Endothelial cell of umbilical vein (primary cell): ENCODE results near the gene PLB1. TPM values are rescaled to one million over a fixed set of nuclear protein-coding genes. Genes with fewer than 3 reads are reported as not detected.

ENCODE experiments used
- BruUV-seq: library from RNA; stranded (reverse); fragments of 400-500 nt; replicated peaks from 2 replicates; lab custom pipeline; 2021; lab: Mats Ljungman, UMichigan
- CTCF ChIA-PET: fragments of 300-600, 350-600 bp; sonication (Branson Sonifier 250); formaldehyde crosslinking; loops from one replicate; lab custom pipeline; 2021; ENCODE audit warnings: antibody characterized with exemption, inconsistent platforms; lab: Charles Lee
- POLR2A ChIA-PET: fragments of 300-600, 350-600 bp; sonication (Branson Sonifier 250); formaldehyde crosslinking; loops from one replicate; lab custom pipeline; 2021; ENCODE audit warnings: antibody characterized with exemption, inconsistent platforms; lab: Charles Lee
- DNase-seq: peaks from one replicate; pipeline ENCODE4 v3.0.0-alpha.2; 2011; ENCODE audit warnings: low read depth, low spot score
- FAIRE-seq: peaks from 2 replicates; lab custom pipeline; 2011; peaks lifted over from hg19 to GRCh38; lab: Jason Lieb, UNC
- H2AFZ ChIP-seq: 2 replicates; pipeline ENCODE4 v1.6.0; 2012; ENCODE audit warnings: low read depth, low read length, control low read depth, inconsistent platforms
- H3K27ac ChIP-seq: 2 replicates; pipeline ENCODE4 v1.5.1; 2011; ENCODE audit warnings: low read depth, mild to moderate bottlenecking, control low read depth, low read length, moderate library complexity; ENCODE audit not compliant: insufficient read depth
- H3K27me3 ChIP-seq, 2 experiments: 2 replicates each; pipeline versions ENCODE4 v1.6.0 to v1.6.1; 2011; ENCODE audit warnings: low read length in 2 of 2, mixed read lengths in 1 of 2; ENCODE audit not compliant: control insufficient read depth in 2 of 2, insufficient read depth in 2 of 2
- H3K36me3 ChIP-seq, 2 experiments: 2 replicates in 1 of 2; 3 replicates in 1 of 2; pipeline ENCODE4 v1.5.1; 2011; ENCODE audit warnings: low read length in 2 of 2, mild to moderate bottlenecking in 1 of 2, moderate library complexity in 1 of 2; ENCODE audit not compliant: control insufficient read depth in 2 of 2, insufficient read depth in 2 of 2; ENCODE audit errors: extremely low read depth in 1 of 2
- H3K4me1 ChIP-seq: 3 replicates; pipeline ENCODE4 v1.5.1; 2011; ENCODE audit warnings: mild to moderate bottlenecking, low read length; ENCODE audit not compliant: control insufficient read depth, insufficient read depth; ENCODE audit errors: extremely low read depth
- H3K4me2 ChIP-seq: 2 replicates; pipeline ENCODE4 v1.6.1; 2011; ENCODE audit warnings: low read length, control low read depth, mixed read lengths; ENCODE audit not compliant: insufficient read depth
- H3K4me3 ChIP-seq, 3 experiments: fragments of 200-600 bp in 1 of 3; sonication (generic), shearing (Covaris generic) in 1 of 3; replicated peaks in 1 of 3; 2 replicates each; pipeline ENCODE4 v1.5.1; 2011 to 2016; ENCODE audit warnings: control low read depth in 3 of 3, low read length in 3 of 3, mild to moderate bottlenecking in 2 of 3, inconsistent platforms in 1 of 3, low read depth in 1 of 3, moderate library complexity in 1 of 3; ENCODE audit not compliant: insufficient read depth in 1 of 3
- H3K79me2 ChIP-seq: 2 replicates; pipeline ENCODE4 v1.6.0; 2012; ENCODE audit warnings: low read length, inconsistent platforms; ENCODE audit not compliant: control insufficient read depth, insufficient read depth
- H3K9ac ChIP-seq: replicated peaks from 2 replicates; pipeline ENCODE3; 2011; ENCODE audit warnings: low read length, control low read depth; ENCODE audit not compliant: insufficient read depth; ENCODE audit errors: extremely low read depth
- H3K9me1 ChIP-seq: replicated peaks from 3 replicates; pipeline ENCODE4 v1.6.0; 2011; ENCODE audit warnings: mild to moderate bottlenecking, low read length; ENCODE audit not compliant: control insufficient read depth, insufficient read depth; ENCODE audit errors: extremely low read depth
- H3K9me3 ChIP-seq: replicated peaks from 2 replicates; pipeline ENCODE4 v1.5.1; 2012; ENCODE audit warnings: low read length, inconsistent platforms; ENCODE audit not compliant: control insufficient read depth, insufficient read depth
- H4K20me1 ChIP-seq: replicated peaks from 2 replicates; pipeline ENCODE3; 2011; ENCODE audit warnings: mild to moderate bottlenecking, low read length; ENCODE audit not compliant: control insufficient read depth, insufficient read depth; ENCODE audit errors: extremely low read depth
- EZH2 ChIP-seq: IDR thresholded peaks from 2 replicates; pipeline ENCODE4 v1.6.1; 2012; ENCODE audit warnings: borderline replicate concordance, low read depth, mild to moderate bottlenecking, moderate library complexity, low read length, inconsistent platforms; ENCODE audit not compliant: severe bottlenecking
- FOS ChIP-seq: IDR thresholded peaks from 2 replicates; pipeline ENCODE4 v1.6.1; 2011; ENCODE audit warnings: mild to moderate bottlenecking, low read length, moderate library complexity, borderline replicate concordance; ENCODE audit not compliant: insufficient read depth
- GATA2 ChIP-seq: IDR thresholded peaks from 2 replicates; pipeline ENCODE4 v1.7.0; 2011; ENCODE audit warnings: low read depth, mild to moderate bottlenecking, moderate library complexity, mixed read lengths, low read length; ENCODE audit not compliant: insufficient read length, insufficient read depth
- JUN ChIP-seq: IDR thresholded peaks from 2 replicates; pipeline ENCODE4 v1.6.1; 2011; ENCODE audit warnings: borderline replicate concordance, low read depth; ENCODE audit not compliant: insufficient read length, insufficient read depth
- MYC ChIP-seq: IDR thresholded peaks from one replicate; pipeline ENCODE4 v1.6.1; 2011; ENCODE audit warnings: mild to moderate bottlenecking, low read depth, low read length
- POLR2A ChIP-seq: IDR thresholded peaks from 2 replicates; pipeline ENCODE4 v1.6.1; 2012; ENCODE audit warnings: low read depth, mild to moderate bottlenecking, control low read depth, low read length
- POLR2AphosphoS5 ChIP-seq: IDR thresholded peaks from 2 replicates; pipeline ENCODE4 v1.6.1; 2012; ENCODE audit warnings: low read depth, mild to moderate bottlenecking, control low read depth, low read length, moderate library complexity; ENCODE audit not compliant: insufficient read depth
- dilution Hi-C: fragments of 300-500 bp; cut with MboI; formaldehyde crosslinking; loops from one replicate; pipeline ENCODE4 v1.15.0; 2019; ENCODE audit warnings: low sequenced_read_pairs; ENCODE audit not compliant: extremely low pct_ligation_motif_present
- intact Hi-C: fragments of 100-400 bp; cut with micrococcal nuclease; formaldehyde crosslinking; loops from one replicate; pipeline ENCODE4 v1.10.0; 2022
- polyA plus RNA-seq, 4 experiments: library from polyadenylated mRNA; depleted of rRNA in 3 of 4; stranded (reverse) in 3 of 4; unstranded in 1 of 4; fragments of >200 nt; gene quantifications; 2 replicates each; pipeline versions ENCODE4 v1.2.1 to v1.2.3, GENCODE V29; 2011 to 2012; ENCODE audit warnings: missing spikeins in 1 of 4
- total RNA-seq: library from RNA; stranded (reverse); gene quantifications from 2 replicates; pipeline ENCODE4 v1.2.3, GENCODE V29; 2021
- TF ChIP-seq, protein P1 (sequence below): IDR thresholded peaks from 2 replicates; pipeline ENCODE4 v1.6.1; 2011; ENCODE audit not compliant: insufficient read depth, insufficient read length
- TF ChIP-seq, protein P2 (sequence below), 2 donors: IDR thresholded peaks; 1 replicate in 1 of 2; 2 replicates in 1 of 2; pipeline ENCODE4 v1.5.1; 2011; ENCODE audit warnings: low read length in 2 of 2, mild to moderate bottlenecking in 2 of 2, moderate library complexity in 2 of 2, control low read depth in 1 of 2, inconsistent platforms in 1 of 2, low read depth in 1 of 2; ENCODE audit not compliant: insufficient read depth in 1 of 2; ENCODE audit errors: extremely low read depth in 1 of 2

PLB1 gene
- total and polyA plus RNA-seq, 2 donors (not counting 3 experiments of a cell fraction or from before 2014, with no cell fraction given), result 0.75 to 0.80 TPM

DNA sequence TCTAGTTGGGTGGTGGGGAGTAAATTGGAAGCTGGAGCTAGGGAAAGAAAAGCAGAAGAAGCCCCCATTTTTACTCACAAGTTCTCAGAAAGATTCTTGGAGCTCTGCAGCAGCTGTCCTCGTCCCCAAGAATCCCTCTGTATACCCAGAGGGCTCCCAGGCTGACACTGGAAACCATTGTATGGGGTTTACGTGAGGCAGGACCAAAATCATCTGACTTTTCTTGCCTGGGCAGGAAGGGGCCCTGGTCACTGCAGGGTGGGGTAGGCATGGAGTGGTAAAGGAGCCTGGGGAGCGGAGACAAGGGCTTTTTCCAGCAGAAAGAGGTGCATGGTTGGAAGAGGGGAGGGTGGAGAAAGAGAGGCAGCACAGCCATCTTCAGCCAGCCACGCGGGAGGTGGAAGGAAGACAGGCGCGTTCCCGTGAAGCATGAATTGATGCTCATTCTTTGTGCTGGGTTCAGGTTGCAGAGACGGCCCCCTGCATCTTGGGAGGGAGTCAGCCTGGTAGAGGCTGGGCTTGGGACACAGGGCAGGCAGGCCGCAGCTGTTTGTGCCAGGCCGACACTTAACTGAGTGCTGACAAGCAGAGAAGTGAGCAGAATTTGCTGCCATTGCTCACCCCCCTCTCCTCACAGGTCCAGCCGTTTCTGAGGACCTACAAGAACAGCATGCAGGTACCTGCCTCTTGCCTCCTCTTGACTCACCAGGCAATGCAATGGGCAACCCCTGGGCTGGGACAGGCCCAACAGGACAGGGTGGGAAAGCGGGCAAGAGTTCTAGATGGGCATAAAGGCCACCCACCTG, 94.8 kb downstream of the PLB1 start:
- Histone ChIP-seq H4K20me1 (no peaks in the 10 kb centered on the region), H3K9me1 (no peaks in the 10 kb centered on the region), H3K27me3 (no peaks in the 10 kb centered on the region), H3K4me2 (no peak overlapping the region), H3K4me3 (no peak overlapping the region), H2AFZ (no peak overlapping the region), H3K79me2 (no peaks in the 10 kb centered on the region), H3K9ac (no peak overlapping the region), H3K4me1 (peaks cover 15% of the 10 kb centered on the region), H3K36me3 (no peaks in the 10 kb centered on the region), H3K9me3 (no peaks in the 10 kb centered on the region), H3K27ac (no peak overlapping the region)
- intact Hi-C loops, result loop anchor here (5.0 kb wide), 1 partner anchor 222 kb away; the partner anchor contains the start of gene SPDYA
- FAIRE-seq (no peak), DNase-seq (no peak)
- ChIA-PET POLR2A (no interaction called here), CTCF (interaction anchor here (1.6 kb wide), 1 partner anchor 24 kb away, joined by 4 read pairs; no protein-coding TSS in a partner anchor)
- dilution Hi-C loops, result no loop called here
- TF ChIP-seq GATA2 (no peak), POLR2A (no peak), FOS (no peak), MYC (no peak), EZH2 (no peak), JUN (no peak), POLR2AphosphoS5 (no peak)
- TF ChIP-seq, protein P1, sequence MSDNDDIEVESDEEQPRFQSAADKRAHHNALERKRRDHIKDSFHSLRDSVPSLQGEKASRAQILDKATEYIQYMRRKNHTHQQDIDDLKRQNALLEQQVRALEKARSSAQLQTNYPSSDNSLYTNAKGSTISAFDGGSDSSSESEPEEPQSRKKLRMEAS, result no peak
- TF ChIP-seq, protein P2, sequence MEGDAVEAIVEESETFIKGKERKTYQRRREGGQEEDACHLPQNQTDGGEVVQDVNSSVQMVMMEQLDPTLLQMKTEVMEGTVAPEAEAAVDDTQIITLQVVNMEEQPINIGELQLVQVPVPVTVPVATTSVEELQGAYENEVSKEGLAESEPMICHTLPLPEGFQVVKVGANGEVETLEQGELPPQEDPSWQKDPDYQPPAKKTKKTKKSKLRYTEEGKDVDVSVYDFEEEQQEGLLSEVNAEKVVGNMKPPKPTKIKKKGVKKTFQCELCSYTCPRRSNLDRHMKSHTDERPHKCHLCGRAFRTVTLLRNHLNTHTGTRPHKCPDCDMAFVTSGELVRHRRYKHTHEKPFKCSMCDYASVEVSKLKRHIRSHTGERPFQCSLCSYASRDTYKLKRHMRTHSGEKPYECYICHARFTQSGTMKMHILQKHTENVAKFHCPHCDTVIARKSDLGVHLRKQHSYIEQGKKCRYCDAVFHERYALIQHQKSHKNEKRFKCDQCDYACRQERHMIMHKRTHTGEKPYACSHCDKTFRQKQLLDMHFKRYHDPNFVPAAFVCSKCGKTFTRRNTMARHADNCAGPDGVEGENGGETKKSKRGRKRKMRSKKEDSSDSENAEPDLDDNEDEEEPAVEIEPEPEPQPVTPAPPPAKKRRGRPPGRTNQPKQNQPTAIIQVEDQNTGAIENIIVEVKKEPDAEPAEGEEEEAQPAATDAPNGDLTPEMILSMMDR (IDR thresholded peaks at IDR 0.05; ENCODE audit: extremely low read depth in 1 of 2, insufficient read depth in 1 of 2, low read depth in 1 of 2, low read length in 2 of 2), result no peak
- BruUV-seq, result no TSS peak
